Esophagus squamous epithelium (tissue), 4 donors: ENCODE measurements around the gene RPL35A.

Source experiments
- POLR2A ChIP-seq, 4 donors: fragments of 450-650 bp; IDR thresholded peaks; one replicate each; pipeline ENCODE4 v1.6.1; 2017; ENCODE audit warnings: antibody characterized with exemption in 4 of 4, mild to moderate bottlenecking in 4 of 4, moderate library complexity in 3 of 4
- TF ChIP-seq, protein P1 (sequence below), 6 experiments: fragments of 450-650 bp in 4 of 6; fragments of 200-600 bp in 2 of 6; sonication (generic) in 2 of 6; IDR thresholded peaks; one replicate each; pipeline ENCODE4 v1.5.1; 2016 to 2019; ENCODE audit warnings: antibody characterized with exemption in 6 of 6, mild to moderate bottlenecking in 4 of 6, moderate library complexity in 4 of 6

DNA sequence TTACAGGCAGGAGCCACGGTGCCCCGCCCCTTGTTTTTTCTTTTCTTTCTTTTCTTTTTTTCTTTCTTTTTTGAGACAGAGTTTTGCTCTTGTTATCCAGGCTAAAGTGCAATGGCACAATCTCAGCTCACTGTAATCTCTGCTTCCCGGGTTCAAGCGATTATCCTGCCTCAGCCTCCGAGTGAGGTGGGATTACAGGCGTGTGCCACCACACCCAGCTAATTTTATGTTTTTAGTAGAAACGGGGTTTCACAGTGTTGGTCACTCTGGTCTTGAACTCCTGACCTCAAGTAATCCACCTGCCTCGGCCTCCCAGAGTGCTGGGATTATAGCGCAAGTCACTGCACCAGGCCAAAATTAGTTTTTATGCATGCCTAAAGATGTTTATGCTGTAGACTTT is 2.5 kb downstream of the RPL35A start:
- TF ChIP-seq POLR2A (IDR thresholded peaks at IDR 0.05), result no peak
- TF ChIP-seq, protein P1, sequence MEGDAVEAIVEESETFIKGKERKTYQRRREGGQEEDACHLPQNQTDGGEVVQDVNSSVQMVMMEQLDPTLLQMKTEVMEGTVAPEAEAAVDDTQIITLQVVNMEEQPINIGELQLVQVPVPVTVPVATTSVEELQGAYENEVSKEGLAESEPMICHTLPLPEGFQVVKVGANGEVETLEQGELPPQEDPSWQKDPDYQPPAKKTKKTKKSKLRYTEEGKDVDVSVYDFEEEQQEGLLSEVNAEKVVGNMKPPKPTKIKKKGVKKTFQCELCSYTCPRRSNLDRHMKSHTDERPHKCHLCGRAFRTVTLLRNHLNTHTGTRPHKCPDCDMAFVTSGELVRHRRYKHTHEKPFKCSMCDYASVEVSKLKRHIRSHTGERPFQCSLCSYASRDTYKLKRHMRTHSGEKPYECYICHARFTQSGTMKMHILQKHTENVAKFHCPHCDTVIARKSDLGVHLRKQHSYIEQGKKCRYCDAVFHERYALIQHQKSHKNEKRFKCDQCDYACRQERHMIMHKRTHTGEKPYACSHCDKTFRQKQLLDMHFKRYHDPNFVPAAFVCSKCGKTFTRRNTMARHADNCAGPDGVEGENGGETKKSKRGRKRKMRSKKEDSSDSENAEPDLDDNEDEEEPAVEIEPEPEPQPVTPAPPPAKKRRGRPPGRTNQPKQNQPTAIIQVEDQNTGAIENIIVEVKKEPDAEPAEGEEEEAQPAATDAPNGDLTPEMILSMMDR (IDR thresholded peaks at IDR 0.05), result no peak
